GM12864 (cell line): ENCODE results near the gene CEP112.
A peak's percentile ranks its signal among the peaks of the same experiment; 100 is the strongest.

Experiments used
- DNase-seq: peaks from one replicate; pipeline ENCODE4 v3.0.0-alpha.2; 2011; ENCODE audit warnings: low read depth
- H3K4me3 ChIP-seq: 2 replicates; pipeline ENCODE4 v1.5.1; 2011; ENCODE audit warnings: mild to moderate bottlenecking, low read depth, low read length, control low read depth
- CTCF ChIP-seq: IDR thresholded peaks from 2 replicates; pipeline ENCODE4 v1.5.1; 2011; ENCODE audit warnings: low read depth, mild to moderate bottlenecking, moderate library complexity, low read length, control low read depth, inconsistent platforms; ENCODE audit errors: missing control alignments

Gene CEP112

GRCh38 chr17:65807361-65807760, 384.6 kb downstream of the CEP112 start:
- no peak overlapping the region for H3K4me3 ChIP-seq
- no peak for DNase-seq
- no peak for TF ChIP-seq CTCF

GRCh38 chr17:65801513-65801912, 390.4 kb downstream of the CEP112 start:
- DNase-seq = no peak
- no peak overlapping the region for H3K4me3 ChIP-seq
- TF ChIP-seq CTCF = no peak

- DNase-seq = no peak
- TF ChIP-seq CTCF = no peak
- no peak overlapping the region for H3K4me3 ChIP-seq
Observed at GRCh38 chr17:65800655-65801054, 391.3 kb downstream of the CEP112 start.

GRCh38 chr17:65799869-65800268, 392.1 kb downstream of the CEP112 start:
- TF ChIP-seq CTCF = no peak
- H3K4me3 ChIP-seq = no peak overlapping the region
- no peak for DNase-seq

- H3K4me3 ChIP-seq = no peak overlapping the region
- no peak for TF ChIP-seq CTCF
- no peak for DNase-seq
Observed at GRCh38 chr17:65799454-65799853, 392.5 kb downstream of the CEP112 start.

GRCh38 chr17:65797809-65798208, 394.1 kb downstream of the CEP112 start:
- no peak for DNase-seq
- no peak overlapping the region for H3K4me3 ChIP-seq
- TF ChIP-seq CTCF = peak; percentile 41

GRCh38 chr17:65797101-65797500, 394.8 kb downstream of the CEP112 start:
- TF ChIP-seq CTCF = no peak
- no peak overlapping the region for H3K4me3 ChIP-seq
- DNase-seq = no peak
